GM12864 (cell line): ENCODE measurements around the gene CHAD.
A peak's percentile ranks its signal among the peaks of the same experiment; 100 is the strongest.

ENCODE experiments used
- DNase-seq: peaks from one replicate; pipeline ENCODE4 v3.0.0-alpha.2; 2011; ENCODE audit warnings: low read depth
- H3K4me3 ChIP-seq: 2 replicates; pipeline ENCODE4 v1.5.1; 2011; ENCODE audit warnings: mild to moderate bottlenecking, low read depth, low read length, control low read depth
- TF ChIP-seq, protein P1 (sequence below): IDR thresholded peaks from 2 replicates; pipeline ENCODE4 v1.5.1; 2011; ENCODE audit warnings: low read depth, mild to moderate bottlenecking, moderate library complexity, low read length, control low read depth, inconsistent platforms; ENCODE audit errors: missing control alignments

Gene CHAD

GRCh38 chr17:50511058-50511457, 42.4 kb upstream of the CHAD start:
- TF ChIP-seq, protein P1, sequence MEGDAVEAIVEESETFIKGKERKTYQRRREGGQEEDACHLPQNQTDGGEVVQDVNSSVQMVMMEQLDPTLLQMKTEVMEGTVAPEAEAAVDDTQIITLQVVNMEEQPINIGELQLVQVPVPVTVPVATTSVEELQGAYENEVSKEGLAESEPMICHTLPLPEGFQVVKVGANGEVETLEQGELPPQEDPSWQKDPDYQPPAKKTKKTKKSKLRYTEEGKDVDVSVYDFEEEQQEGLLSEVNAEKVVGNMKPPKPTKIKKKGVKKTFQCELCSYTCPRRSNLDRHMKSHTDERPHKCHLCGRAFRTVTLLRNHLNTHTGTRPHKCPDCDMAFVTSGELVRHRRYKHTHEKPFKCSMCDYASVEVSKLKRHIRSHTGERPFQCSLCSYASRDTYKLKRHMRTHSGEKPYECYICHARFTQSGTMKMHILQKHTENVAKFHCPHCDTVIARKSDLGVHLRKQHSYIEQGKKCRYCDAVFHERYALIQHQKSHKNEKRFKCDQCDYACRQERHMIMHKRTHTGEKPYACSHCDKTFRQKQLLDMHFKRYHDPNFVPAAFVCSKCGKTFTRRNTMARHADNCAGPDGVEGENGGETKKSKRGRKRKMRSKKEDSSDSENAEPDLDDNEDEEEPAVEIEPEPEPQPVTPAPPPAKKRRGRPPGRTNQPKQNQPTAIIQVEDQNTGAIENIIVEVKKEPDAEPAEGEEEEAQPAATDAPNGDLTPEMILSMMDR: no peak
- H3K4me3 ChIP-seq: no peak overlapping the region
- peak; percentile 86 for DNase-seq

- DNase-seq: no peak
- peak overlapping the region; percentile 57 for H3K4me3 ChIP-seq
- TF ChIP-seq, protein P1: no peak
Measured at GRCh38 chr17:50508573-50509460, 40.1 kb upstream of the CHAD start.

DNA sequence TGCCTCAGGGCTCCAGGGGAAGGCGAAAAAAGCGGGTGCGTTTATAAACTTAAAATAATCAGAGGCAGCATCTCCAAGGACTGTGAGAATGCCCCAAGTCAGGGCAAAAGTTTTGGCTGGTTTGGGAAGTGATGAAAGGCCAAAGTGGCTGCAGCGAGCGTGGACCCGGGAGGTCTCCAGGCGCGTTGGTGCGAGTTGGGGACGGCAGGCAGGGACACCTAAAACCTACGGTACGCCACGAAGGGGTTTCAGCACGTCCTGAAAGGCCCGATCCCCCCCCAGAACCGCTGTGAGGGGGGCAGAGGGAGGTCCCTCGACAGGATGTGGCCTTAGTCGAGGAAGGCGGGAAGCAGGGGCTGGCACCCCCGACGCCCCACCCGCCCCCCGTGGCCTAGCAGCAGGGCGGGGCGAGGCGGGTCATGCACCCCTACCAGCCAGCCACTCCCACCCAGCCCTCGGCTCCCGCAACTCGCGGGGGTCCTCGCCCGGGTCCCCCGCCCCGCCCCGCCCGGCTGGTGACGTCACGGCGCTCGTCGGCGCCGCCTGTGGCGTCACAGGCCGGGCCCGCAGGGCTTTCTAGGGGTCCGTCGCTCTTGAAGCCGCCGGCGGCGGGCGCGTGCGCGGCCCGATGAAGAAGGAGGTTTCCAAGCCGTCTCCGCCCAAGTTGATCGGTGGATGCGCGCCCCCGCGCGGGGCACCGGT, 39.3 kb upstream of the CHAD start, which contains the start of gene MYCBPAP:
TSS of gene MYCBPAP (plus strand) at position 569 of the 702 bp plus-strand sequence. CDS start 236 bp downstream, outside the sequence.
- DNase-seq: peak; percentile 31
- TF ChIP-seq, protein P1: peak; percentile 15
- H3K4me3 ChIP-seq: peak within 1 kb of the TSS; percentile 57

DNA sequence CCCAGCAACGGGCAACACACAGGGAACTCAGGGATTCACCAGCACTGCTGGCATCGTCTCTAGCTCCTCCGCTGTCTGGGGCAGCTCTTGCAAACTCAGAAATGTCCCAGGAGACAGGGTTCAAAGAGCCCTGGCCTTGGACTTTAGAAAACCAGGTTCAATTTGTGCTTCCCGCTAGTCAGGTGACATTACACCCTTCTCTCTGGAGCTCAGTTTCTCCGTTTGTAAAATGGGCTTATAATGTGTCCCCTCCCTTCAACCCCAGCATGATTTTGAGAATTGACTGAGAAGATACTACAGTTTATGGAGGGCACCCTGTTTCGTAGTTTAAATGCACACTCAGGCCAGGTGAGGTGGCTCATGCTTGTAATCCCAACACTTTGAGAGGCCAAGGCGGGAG, 37.6 kb upstream of the CHAD start:
- TF ChIP-seq, protein P1: no peak
- H3K4me3 ChIP-seq: no peak overlapping the region
- DNase-seq: no peak

GRCh38 chr17:50505591-50506130, 37.0 kb upstream of the CHAD start:
- no peak for DNase-seq
- TF ChIP-seq, protein P1: no peak
- H3K4me3 ChIP-seq: no peak overlapping the region

DNA sequence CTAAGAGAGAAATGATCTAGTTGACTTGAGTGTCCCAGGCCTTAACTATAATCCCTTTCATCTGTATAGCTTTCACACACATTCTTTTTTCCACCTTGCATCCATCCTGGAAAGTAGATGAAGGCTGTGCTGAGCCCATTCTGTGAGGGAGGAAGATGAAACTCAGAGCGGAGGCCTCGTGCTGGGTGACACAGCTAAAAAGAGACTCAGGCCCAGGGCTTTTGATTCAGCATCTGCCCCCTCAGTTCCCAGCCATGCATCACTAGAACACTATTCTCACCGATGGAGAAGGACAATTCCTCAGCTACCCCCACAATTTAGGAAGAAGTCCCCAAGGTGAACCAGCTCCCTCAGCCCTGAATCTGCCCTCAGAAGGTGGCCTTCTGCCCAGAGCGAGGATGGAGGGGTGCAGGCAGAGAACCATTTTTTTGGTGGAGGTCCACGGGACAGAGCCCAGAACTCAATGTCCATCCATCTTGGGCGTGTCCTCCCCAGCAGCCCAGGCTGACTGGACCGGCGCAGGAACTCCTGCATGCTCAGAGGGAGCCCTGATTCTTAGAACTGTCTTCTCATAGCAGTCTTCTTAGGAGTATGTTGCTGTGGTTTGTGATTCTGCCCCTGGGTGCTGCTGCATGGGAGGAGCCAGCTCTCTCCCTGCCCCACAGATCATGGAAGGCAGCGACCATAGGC, 33.8 kb upstream of the CHAD start:
- TF ChIP-seq, protein P1: no peak
- DNase-seq: no peak
- no peak overlapping the region for H3K4me3 ChIP-seq
